Tibial nerve (tissue), 4 donors: ENCODE data around the gene PTPRU. TPM values are rescaled to one million over a fixed set of nuclear protein-coding genes. Genes with fewer than 3 reads are reported as not detected.

Experiments used
- DNase-seq, 2 donors: peaks; one replicate each; pipeline ENCODE4 v3.0.0-alpha.2; 2019; ENCODE audit warnings: low spot score in 2 of 2
- H3K27ac ChIP-seq, 4 donors: fragments of 200-600 bp; sonication (generic) in 3 of 4; one replicate each; pipeline ENCODE4 v1.5.1; 2017 to 2019; ENCODE audit warnings: mild to moderate bottlenecking in 1 of 4
- H3K27me3 ChIP-seq, 2 donors: fragments of 200-600 bp; sonication (generic) in 1 of 2; one replicate each; pipeline versions ENCODE4 v1.5.1 to v1.6.0; 2017 to 2019
- H3K36me3 ChIP-seq, 3 donors: fragments of 200-600 bp; sonication (generic); one replicate each; pipeline ENCODE4 v1.5.1; 2018 to 2019
- H3K4me1 ChIP-seq, 4 donors: fragments of 200-600 bp; sonication (generic) in 3 of 4; one replicate each; pipeline ENCODE4 v1.5.1; 2017 to 2019
- H3K4me3 ChIP-seq, 4 donors: fragments of 200-600 bp; sonication (generic) in 3 of 4; one replicate each; pipeline ENCODE4 v1.5.1; 2017 to 2019; ENCODE audit warnings: mild to moderate bottlenecking in 1 of 4, moderate library complexity in 1 of 4
- H3K9me3 ChIP-seq, 4 donors: fragments of 200-600 bp; sonication (generic) in 3 of 4; one replicate each; pipeline ENCODE4 v1.5.1; 2017 to 2019
- EP300 ChIP-seq, 2 donors: sonication (generic); formaldehyde crosslinking; IDR thresholded peaks; one replicate each; pipeline ENCODE4 v1.6.1; 2017; ENCODE audit warnings: antibody characterized with exemption in 2 of 2, mild to moderate bottlenecking in 1 of 2
- POLR2A ChIP-seq, 2 donors: fragments of 450-650 bp; IDR thresholded peaks; one replicate each; pipeline ENCODE4 v1.6.1; 2017; ENCODE audit warnings: antibody characterized with exemption in 2 of 2, mild to moderate bottlenecking in 2 of 2, moderate library complexity in 2 of 2
- WGBS, 2 donors: methylation state at CpG; one replicate each; pipeline ENCODE4 v1.1.5; 2018; 5-methylcytosine and 5-hydroxymethylcytosine counted together
- total RNA-seq, 4 donors: library from RNA; depleted of rRNA; stranded (reverse); fragments of >200 nt; gene quantifications; one replicate each; pipeline ENCODE4 v1.1.0, GENCODE V29; 2016
- TF ChIP-seq, protein P1 (sequence below), 5 experiments: fragments of 200-600 bp in 3 of 5; fragments of 450-650 bp in 2 of 5; sonication (generic) in 3 of 5; IDR thresholded peaks; one replicate each; pipeline ENCODE4 v1.5.1; 2016 to 2019; ENCODE audit warnings: antibody characterized with exemption in 5 of 5, mild to moderate bottlenecking in 3 of 5, moderate library complexity in 2 of 5

The PTPRU gene
- total RNA-seq, 4 donors from 2014 or later = 52.1 to 75.6 (median 63.7) TPM

GRCh38 chr1:29222686-29223085, 13.6 kb upstream of the PTPRU start:
- WGBS, 2 donors = 100% methylated on average over 1 of the region's 1 CpG
- Histone ChIP-seq H3K27me3 (no peaks in the 10 kb centered on the region), H3K36me3 (peaks cover 0 to 54% (median 0%) of the 10 kb centered on the region in 3 donors), H3K9me3 (no peaks in the 10 kb centered on the region), H3K27ac (no peak overlapping the region), H3K4me1 (no peaks in the 10 kb centered on the region), H3K4me3 (no peak overlapping the region)
- TF ChIP-seq, protein P1, sequence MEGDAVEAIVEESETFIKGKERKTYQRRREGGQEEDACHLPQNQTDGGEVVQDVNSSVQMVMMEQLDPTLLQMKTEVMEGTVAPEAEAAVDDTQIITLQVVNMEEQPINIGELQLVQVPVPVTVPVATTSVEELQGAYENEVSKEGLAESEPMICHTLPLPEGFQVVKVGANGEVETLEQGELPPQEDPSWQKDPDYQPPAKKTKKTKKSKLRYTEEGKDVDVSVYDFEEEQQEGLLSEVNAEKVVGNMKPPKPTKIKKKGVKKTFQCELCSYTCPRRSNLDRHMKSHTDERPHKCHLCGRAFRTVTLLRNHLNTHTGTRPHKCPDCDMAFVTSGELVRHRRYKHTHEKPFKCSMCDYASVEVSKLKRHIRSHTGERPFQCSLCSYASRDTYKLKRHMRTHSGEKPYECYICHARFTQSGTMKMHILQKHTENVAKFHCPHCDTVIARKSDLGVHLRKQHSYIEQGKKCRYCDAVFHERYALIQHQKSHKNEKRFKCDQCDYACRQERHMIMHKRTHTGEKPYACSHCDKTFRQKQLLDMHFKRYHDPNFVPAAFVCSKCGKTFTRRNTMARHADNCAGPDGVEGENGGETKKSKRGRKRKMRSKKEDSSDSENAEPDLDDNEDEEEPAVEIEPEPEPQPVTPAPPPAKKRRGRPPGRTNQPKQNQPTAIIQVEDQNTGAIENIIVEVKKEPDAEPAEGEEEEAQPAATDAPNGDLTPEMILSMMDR (IDR thresholded peaks at IDR 0.05) = no peak
- TF ChIP-seq EP300 (IDR thresholded peaks at IDR 0.05) (no peak), POLR2A (IDR thresholded peaks at IDR 0.05) (no peak)
- no peak for DNase-seq

GRCh38 chr1:29223521-29223920, 12.8 kb upstream of the PTPRU start:
- Histone ChIP-seq H3K4me3 (no peak overlapping the region), H3K9me3 (no peaks in the 10 kb centered on the region), H3K27me3 (no peaks in the 10 kb centered on the region), H3K27ac (no peak overlapping the region), H3K4me1 (no peaks in the 10 kb centered on the region), H3K36me3 (peaks cover 0 to 54% (median 0%) of the 10 kb centered on the region in 3 donors)
- WGBS, 2 donors = 71 to 75% methylated on average over 6 of the region's 6 CpGs
- TF ChIP-seq EP300 (IDR thresholded peaks at IDR 0.05) = no peak
- no peak for TF ChIP-seq POLR2A (IDR thresholded peaks at IDR 0.05)
- TF ChIP-seq, protein P1 (IDR thresholded peaks at IDR 0.05) = no peak
- no peak for DNase-seq

GRCh38 chr1:29224356-29224837, 11.9 kb upstream of the PTPRU start:
- 88 to 94% methylated on average over 5 of the region's 5 CpGs for WGBS, 2 donors
- TF ChIP-seq EP300 (IDR thresholded peaks at IDR 0.05) (no peak), POLR2A (IDR thresholded peaks at IDR 0.05) (no peak)
- TF ChIP-seq, protein P1 (IDR thresholded peaks at IDR 0.05) = no peak
- Histone ChIP-seq H3K4me3 (no peak overlapping the region), H3K9me3 (no peaks in the 10 kb centered on the region), H3K4me1 (peaks cover 0 to 3% (median under 1%) of the 10 kb centered on the region in 4 donors), H3K27me3 (no peaks in the 10 kb centered on the region), H3K27ac (no peak overlapping the region), H3K36me3 (peaks cover 0 to 52% (median 0%) of the 10 kb centered on the region in 3 donors)
- DNase-seq = no peak

GRCh38 chr1:29225361-29225760, 11.0 kb upstream of the PTPRU start:
- TF ChIP-seq, protein P1 (IDR thresholded peaks at IDR 0.05) = no peak
- no peak for TF ChIP-seq POLR2A (IDR thresholded peaks at IDR 0.05)
- peaks cover 0 to 13% (median 9%) of the 10 kb centered on the region in 4 donors for H3K4me1 ChIP-seq
- H3K27me3 ChIP-seq = no peaks in the 10 kb centered on the region
- no peak overlapping the region for H3K4me3 ChIP-seq
- no peak for DNase-seq
- no peaks in the 10 kb centered on the region for H3K9me3 ChIP-seq
- 82 to 86% methylated on average over 4 of the region's 4 CpGs for WGBS, 2 donors
- H3K27ac ChIP-seq = no peak overlapping the region
- peaks cover 0 to 44% (median 0%) of the 10 kb centered on the region in 3 donors for H3K36me3 ChIP-seq

DNA sequence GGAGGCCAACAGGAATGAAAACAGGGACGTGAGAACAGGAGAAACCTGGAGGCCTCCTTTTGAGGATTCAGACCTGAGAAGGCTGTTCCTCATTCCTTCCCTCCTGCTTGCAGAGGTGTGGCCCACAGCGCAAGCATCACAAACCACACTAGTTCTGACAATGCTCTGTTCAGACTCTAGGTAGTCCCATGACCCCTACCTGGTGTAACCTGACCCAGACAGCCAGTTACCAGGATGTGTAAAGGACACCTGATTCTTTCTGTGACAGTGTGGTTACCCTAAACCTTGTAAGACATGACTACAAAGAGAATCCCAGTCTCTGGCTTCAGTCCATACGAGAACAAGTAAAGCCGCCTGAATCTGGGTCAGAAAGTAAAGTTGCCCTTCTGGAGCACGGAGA, 8.8 kb upstream of the PTPRU start:
- no peak for DNase-seq
- no peaks in the 10 kb centered on the region for H3K27me3 ChIP-seq
- H3K4me3 ChIP-seq = no peak overlapping the region
- H3K27ac ChIP-seq = no peak overlapping the region
- H3K36me3 ChIP-seq = peaks cover 0 to 33% (median 0%) of the 10 kb centered on the region in 3 donors
- TF ChIP-seq, protein P1 (IDR thresholded peaks at IDR 0.05) = no peak
- no peak for TF ChIP-seq POLR2A (IDR thresholded peaks at IDR 0.05)
- no peak for TF ChIP-seq EP300 (IDR thresholded peaks at IDR 0.05)
- H3K9me3 ChIP-seq = no peaks in the 10 kb centered on the region
- H3K4me1 ChIP-seq = peaks cover 0 to 21% (median 11%) of the 10 kb centered on the region in 4 donors
- 77 to 80% methylated on average over 5 of the region's 5 CpGs for WGBS, 2 donors
